ENCODE measurements around the gene GRXCR2. TPM values are rescaled to one million over a fixed set of nuclear protein-coding genes. Genes with fewer than 3 reads are reported as not detected.

GRXCR2 gene
- total RNA-seq, 1 donor from 2014 or later: not detected

- no peaks in the 10 kb centered on the region for H3K27me3 ChIP-seq
- DNase-seq: no peak
- no peaks in the 10 kb centered on the region for H3K36me3 ChIP-seq
- no peak overlapping the region for H3K27ac ChIP-seq
- no peaks in the 10 kb centered on the region for H3K9me3 ChIP-seq
- peak; percentile 33 for ATAC-seq
- intact Hi-C loops (cut with DNase I): no loop called here
- no peaks in the 10 kb centered on the region for H3K4me1 ChIP-seq
- no peak overlapping the region for H3K4me3 ChIP-seq
- TF ChIP-seq CTCF (IDR thresholded peaks at IDR 0.05): peak; percentile 34
These were observed 60.8 kb downstream of the GRXCR2 start for GRCh38 chr5:145811834-145812625.

Other genes starting within 250 kb of the GRXCR2 start
- gene PRELID2, start 37.7 kb downstream of the GRXCR2 start, total RNA-seq: 9.2 TPM
- 12.4 TPM for gene SH3RF2, start 63.6 kb upstream of the GRXCR2 start, total RNA-seq
- gene PLAC8L1, start 232.6 kb upstream of the GRXCR2 start, total RNA-seq: not detected

Data from upper lobe of right lung (tissue), 1 donor.